Measurements from ENCODE around the gene SRGAP2C. TPM values are rescaled to one million over a fixed set of nuclear protein-coding genes. Genes with fewer than 3 reads are reported as not detected.
A peak's percentile ranks its signal among the peaks of the same experiment; 100 is the strongest.
"Not testable (repeated sequence)": the region's sequence is repeated elsewhere in the genome, so short reads cannot be mapped to it uniquely, and the experiment has no call there.

SRGAP2C gene
- total RNA-seq, 2 experiments from 2014 or later = 28.9 to 32.2 TPM

DNA sequence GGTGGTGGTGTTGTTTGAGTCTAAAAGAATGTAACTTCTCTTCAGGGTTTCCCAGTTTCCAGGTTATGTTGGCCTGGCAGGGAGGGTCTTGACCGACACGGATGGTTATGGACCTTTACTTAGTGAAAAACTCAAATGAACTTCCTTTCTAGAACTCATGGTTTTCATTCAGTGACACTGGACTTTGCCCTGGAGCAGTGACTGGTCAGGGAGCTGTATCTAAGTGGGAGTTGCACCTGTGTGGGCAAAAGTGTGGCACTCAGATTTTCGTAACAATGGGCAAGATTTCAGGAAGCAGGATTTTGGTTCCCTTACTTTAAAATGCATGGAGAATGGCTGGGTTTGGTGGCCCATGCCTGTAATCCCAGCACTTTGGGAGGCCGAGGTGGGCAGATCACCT is 67.9 kb downstream of the SRGAP2C start:
- CTCF ChIA-PET; H3K9me3 Mint-ChIP-seq (ENCODE audit: insufficient read depth); ATAC-seq; DNase-seq; H3K36me3 Mint-ChIP-seq (ENCODE audit: low read depth); H3K4me1 Mint-ChIP-seq (ENCODE audit: low read depth); H3K27me3 Mint-ChIP-seq (ENCODE audit: low read depth); H3K4me3 Mint-ChIP-seq; H3K27ac Mint-ChIP-seq; POLR2A ChIA-PET: not testable (repeated sequence)

DNA sequence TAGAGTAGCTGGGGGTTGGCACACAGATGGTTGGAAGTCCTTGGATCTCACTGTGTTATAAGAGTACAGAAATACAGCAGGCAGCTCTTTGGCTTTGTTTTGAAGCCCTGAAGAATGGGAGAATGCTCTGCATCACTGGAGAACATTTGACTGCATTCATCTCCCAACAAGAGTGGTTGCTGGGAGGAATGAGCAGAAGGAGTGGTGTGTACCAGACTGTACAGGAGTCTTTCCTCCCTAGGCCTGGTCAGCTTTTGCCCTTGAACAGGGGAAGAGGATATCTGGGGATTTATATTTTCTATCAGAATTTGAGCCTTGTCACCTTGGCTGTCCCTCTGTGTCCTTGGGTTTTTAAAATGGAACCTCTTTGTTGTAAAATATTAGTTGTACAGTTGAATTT is 69.8 kb downstream of the SRGAP2C start:
- H3K9me3 Mint-ChIP-seq (ENCODE audit: insufficient read depth); POLR2A ChIA-PET; H3K4me1 Mint-ChIP-seq (ENCODE audit: low read depth); DNase-seq; H3K27ac Mint-ChIP-seq; H3K27me3 Mint-ChIP-seq (ENCODE audit: low read depth); H3K4me3 Mint-ChIP-seq; CTCF ChIA-PET; ATAC-seq; H3K36me3 Mint-ChIP-seq (ENCODE audit: low read depth): not testable (repeated sequence)

DNA sequence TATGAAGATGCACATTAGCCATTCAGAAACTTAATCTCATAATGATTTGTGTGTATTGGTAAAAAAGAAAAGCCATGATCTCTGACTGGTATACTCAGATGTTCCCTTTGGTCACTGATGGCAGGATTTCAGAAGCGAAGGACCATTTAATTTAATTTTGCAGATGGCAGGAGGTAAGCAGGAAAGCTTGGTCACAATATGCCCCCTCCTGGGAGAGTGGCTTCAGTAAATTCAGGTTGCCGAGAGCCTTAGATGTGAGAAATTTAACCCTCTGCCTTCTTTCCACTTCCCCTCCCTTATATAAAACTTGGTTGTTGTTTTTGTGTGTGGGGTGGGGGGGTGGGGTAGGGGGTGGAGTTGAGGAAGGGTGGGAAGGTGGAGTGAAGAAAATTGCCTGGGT is 72.9 kb downstream of the SRGAP2C start:
- ATAC-seq; CTCF ChIA-PET; H3K9me3 Mint-ChIP-seq (ENCODE audit: insufficient read depth); DNase-seq; H3K27me3 Mint-ChIP-seq (ENCODE audit: low read depth); H3K36me3 Mint-ChIP-seq (ENCODE audit: low read depth); H3K27ac Mint-ChIP-seq; H3K4me3 Mint-ChIP-seq; POLR2A ChIA-PET; H3K4me1 Mint-ChIP-seq (ENCODE audit: low read depth): not testable (repeated sequence)

DNA sequence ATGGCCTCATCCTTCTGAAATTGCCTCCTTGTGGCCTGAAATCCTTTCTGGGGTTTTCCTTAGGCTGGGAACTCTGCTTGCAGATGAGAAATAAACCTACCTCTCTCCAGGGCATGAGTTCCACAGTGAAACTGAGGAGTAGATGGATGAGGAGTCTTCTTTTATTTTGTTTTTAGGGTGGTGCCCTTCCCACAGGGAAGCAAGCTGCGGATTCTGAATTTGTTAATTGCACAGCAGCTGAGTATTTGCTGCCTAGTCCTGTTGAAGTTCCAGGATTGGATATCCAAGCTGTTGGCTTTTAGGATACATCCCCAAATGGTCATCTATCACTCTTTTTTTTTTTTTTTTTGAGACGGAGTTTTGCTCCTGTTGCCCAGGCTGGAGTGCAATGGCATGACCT is 73.4 kb downstream of the SRGAP2C start:
- H3K4me3 Mint-ChIP-seq; ATAC-seq; CTCF ChIA-PET; H3K27me3 Mint-ChIP-seq (ENCODE audit: low read depth); POLR2A ChIA-PET; H3K4me1 Mint-ChIP-seq (ENCODE audit: low read depth); H3K27ac Mint-ChIP-seq; H3K9me3 Mint-ChIP-seq (ENCODE audit: insufficient read depth); H3K36me3 Mint-ChIP-seq (ENCODE audit: low read depth); DNase-seq: not testable (repeated sequence)

DNA sequence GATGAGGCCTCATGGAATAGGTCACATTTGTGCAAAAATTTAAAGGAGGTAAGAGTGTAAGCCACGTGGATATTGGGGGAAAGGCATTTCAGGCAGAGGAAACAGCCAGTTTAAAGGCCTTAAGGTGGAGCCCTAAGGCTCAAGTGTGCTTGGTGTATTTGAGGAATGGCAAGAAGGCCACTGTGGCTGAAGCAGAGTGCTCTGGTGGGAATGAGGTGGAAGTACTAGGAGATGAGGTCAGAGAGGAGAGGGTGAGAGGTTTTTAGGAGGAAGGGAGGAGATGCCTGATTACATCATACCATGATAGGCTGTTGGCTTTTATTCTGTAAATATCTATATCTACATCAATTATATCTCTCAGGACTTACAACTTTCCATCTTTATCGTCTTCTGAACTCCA is 75.4 kb downstream of the SRGAP2C start:
- H3K9me3 Mint-ChIP-seq (ENCODE audit: insufficient read depth); CTCF ChIA-PET; DNase-seq; H3K27ac Mint-ChIP-seq; H3K36me3 Mint-ChIP-seq (ENCODE audit: low read depth); H3K4me1 Mint-ChIP-seq (ENCODE audit: low read depth); POLR2A ChIA-PET; H3K4me3 Mint-ChIP-seq; H3K27me3 Mint-ChIP-seq (ENCODE audit: low read depth); ATAC-seq: not testable (repeated sequence)

DNA sequence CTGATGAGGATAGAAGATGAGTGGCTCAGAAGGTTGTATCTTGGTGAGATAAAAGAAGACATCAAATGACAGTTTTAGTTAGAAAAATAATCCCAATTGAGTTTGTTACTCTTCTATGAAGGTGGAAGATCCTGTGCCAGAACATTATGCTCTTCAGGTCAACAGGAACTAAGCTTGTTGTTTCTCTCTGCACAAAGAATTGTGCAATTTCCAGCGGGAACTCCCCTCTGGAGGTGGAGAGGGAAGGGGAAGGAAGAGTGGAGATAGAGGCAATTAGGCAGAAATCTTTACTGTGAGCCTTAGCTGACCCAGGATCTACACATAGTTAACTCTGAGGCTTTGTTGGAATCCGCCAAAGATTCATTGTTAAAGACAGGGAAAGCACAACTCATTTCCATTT is 77.4 kb downstream of the SRGAP2C start:
- H3K9me3 Mint-ChIP-seq (ENCODE audit: insufficient read depth); H3K27me3 Mint-ChIP-seq (ENCODE audit: low read depth); H3K36me3 Mint-ChIP-seq (ENCODE audit: low read depth); POLR2A ChIA-PET; ATAC-seq; H3K4me1 Mint-ChIP-seq (ENCODE audit: low read depth); CTCF ChIA-PET; DNase-seq; H3K4me3 Mint-ChIP-seq; H3K27ac Mint-ChIP-seq: not testable (repeated sequence)

DNA sequence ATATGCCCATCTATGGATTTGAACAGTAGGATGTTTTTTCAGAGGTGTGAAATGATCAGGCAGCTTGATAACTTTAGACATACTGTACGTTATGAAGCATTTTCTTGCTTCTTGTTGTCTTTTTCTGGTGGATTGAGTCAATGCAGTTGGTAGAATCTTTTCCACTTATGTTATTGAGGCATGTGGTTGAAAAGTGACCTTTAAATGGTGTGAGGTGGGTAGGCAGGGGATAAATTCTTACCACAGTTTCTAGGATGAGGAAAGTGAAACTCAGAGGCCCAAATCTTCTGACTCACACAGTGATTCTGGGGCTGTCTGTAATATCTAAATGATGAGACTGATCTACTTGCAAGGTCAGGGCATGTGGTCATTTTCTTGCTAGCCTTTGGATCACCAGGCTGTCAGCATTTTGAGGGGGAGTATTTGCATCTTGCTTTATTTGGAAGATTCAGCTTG is 79.0 kb downstream of the SRGAP2C start:
- ATAC-seq (peak; percentile 91), DNase-seq (peak; percentile 34)
- CTCF ChIA-PET; H3K4me3 Mint-ChIP-seq; H3K4me1 Mint-ChIP-seq (ENCODE audit: low read depth); H3K27me3 Mint-ChIP-seq (ENCODE audit: low read depth); H3K9me3 Mint-ChIP-seq (ENCODE audit: insufficient read depth); POLR2A ChIA-PET; H3K36me3 Mint-ChIP-seq (ENCODE audit: low read depth): not testable (repeated sequence)
- peak overlapping the region; percentile 39 for H3K27ac Mint-ChIP-seq

DNA sequence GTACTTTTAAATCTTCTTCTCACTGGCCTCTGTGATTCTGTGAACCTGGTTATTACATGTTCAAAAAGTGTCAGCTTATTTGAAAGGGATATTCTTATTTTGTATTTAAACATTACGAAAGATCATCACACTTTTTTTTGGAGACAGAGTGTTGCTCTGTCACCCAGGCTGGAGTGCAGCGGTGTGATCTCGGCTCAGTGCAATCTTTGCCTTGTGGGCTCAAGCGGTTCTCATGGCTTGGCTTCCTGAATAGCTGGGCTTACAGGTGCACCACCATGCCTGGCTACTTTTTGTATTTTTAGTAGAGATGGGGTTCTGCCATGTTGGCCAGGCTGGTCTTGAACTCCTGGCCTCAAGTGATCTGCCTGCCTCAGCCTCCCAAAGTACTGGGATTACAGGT is 82.3 kb downstream of the SRGAP2C start:
- ATAC-seq; H3K4me3 Mint-ChIP-seq; H3K27ac Mint-ChIP-seq; POLR2A ChIA-PET; H3K27me3 Mint-ChIP-seq (ENCODE audit: low read depth); CTCF ChIA-PET; H3K9me3 Mint-ChIP-seq (ENCODE audit: insufficient read depth); DNase-seq; H3K4me1 Mint-ChIP-seq (ENCODE audit: low read depth); H3K36me3 Mint-ChIP-seq (ENCODE audit: low read depth): not testable (repeated sequence)

DNA sequence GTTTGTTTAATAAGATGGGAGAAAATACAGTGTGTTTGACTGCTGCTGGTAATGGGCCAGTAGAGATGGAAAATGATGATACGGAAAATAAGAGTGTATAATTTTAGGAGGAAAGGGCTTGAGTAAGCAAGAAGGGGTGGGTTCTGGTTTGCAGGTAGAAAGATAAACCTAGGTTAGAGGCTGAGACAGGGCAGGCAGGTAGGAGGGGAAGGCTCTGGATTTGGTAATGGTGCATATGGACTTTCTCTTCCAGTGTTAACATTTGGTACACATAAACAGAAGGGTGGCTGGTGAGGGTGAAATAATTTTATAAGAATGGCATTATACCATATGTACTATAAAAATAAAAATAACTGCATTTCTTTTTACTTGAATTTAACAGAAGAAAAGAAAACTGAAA is 84.5 kb downstream of the SRGAP2C start:
- ATAC-seq = peak; percentile 38
- H3K9me3 Mint-ChIP-seq (ENCODE audit: insufficient read depth); H3K4me3 Mint-ChIP-seq; CTCF ChIA-PET; H3K27ac Mint-ChIP-seq; H3K36me3 Mint-ChIP-seq (ENCODE audit: low read depth); POLR2A ChIA-PET; H3K4me1 Mint-ChIP-seq (ENCODE audit: low read depth); DNase-seq; H3K27me3 Mint-ChIP-seq (ENCODE audit: low read depth): not testable (repeated sequence)

GRCh38 chr1:121269973-121270372 is 85.2 kb downstream of the SRGAP2C start:
- ATAC-seq = peak; percentile 93
- Mint-ChIP-seq H3K27ac (peak overlapping the region; percentile 90), H3K4me3 (peak overlapping the region; percentile 79)
- H3K4me1 Mint-ChIP-seq (ENCODE audit: low read depth); POLR2A ChIA-PET; DNase-seq; CTCF ChIA-PET; H3K27me3 Mint-ChIP-seq (ENCODE audit: low read depth); H3K9me3 Mint-ChIP-seq (ENCODE audit: insufficient read depth); H3K36me3 Mint-ChIP-seq (ENCODE audit: low read depth): not testable (repeated sequence)

DNA sequence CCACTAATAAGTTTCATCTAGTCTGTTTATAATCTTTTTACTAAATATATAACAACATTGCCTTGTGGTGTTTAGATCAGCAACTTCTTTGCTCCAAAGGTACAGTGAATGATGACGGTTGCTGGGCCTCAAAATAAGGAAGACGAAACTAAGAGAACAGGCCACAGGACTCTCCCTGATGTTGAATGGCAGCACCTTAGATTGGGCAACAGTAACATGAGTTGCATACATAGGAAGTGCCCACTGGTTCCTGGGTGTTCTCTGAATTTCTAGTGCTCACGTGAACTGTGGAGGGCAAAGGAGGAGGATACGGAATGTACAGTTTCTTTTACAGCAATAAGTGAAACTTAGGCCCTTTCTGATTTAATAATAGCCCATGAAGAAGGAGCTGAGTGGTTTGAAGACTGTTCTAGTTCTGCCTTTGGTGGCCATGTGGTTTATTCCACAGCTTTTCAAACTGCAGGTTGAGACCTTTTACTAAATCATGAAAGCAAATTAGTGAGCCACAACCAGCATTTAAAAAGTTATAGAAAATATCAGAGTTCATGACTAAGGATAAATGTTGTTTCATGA is 86.5 kb downstream of the SRGAP2C start:
- POLR2A ChIA-PET; H3K4me1 Mint-ChIP-seq (ENCODE audit: low read depth); ATAC-seq; H3K27me3 Mint-ChIP-seq (ENCODE audit: low read depth); H3K9me3 Mint-ChIP-seq (ENCODE audit: insufficient read depth); DNase-seq; CTCF ChIA-PET; H3K36me3 Mint-ChIP-seq (ENCODE audit: low read depth); H3K27ac Mint-ChIP-seq; H3K4me3 Mint-ChIP-seq: not testable (repeated sequence)

DNA sequence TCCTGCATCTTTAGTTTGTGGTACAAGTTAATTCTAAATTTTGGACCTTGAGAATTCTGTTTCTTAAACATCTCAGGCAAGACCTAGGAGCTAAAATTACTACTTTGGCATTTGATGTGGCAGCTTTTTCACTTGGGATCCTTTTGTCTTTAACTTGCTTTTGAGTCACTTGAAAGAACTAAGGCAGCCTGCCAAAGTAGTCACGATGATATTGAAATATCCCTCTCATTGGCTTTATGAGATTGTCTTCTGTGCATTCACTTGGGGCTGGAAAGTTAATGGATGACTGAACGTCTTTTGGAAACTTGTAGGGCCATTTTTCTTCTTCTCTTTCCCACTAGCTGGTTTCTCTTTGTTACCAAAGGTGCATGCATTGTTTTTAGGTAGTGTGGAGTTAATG is 90.7 kb downstream of the SRGAP2C start:
- H3K36me3 Mint-ChIP-seq (ENCODE audit: low read depth); ATAC-seq; H3K4me1 Mint-ChIP-seq (ENCODE audit: low read depth); H3K9me3 Mint-ChIP-seq (ENCODE audit: insufficient read depth); H3K27me3 Mint-ChIP-seq (ENCODE audit: low read depth); H3K27ac Mint-ChIP-seq; CTCF ChIA-PET; H3K4me3 Mint-ChIP-seq; DNase-seq; POLR2A ChIA-PET: not testable (repeated sequence)

GRCh38 chr1:121278202-121278601 is 93.4 kb downstream of the SRGAP2C start:
- H3K4me3 Mint-ChIP-seq; H3K27me3 Mint-ChIP-seq (ENCODE audit: low read depth); H3K36me3 Mint-ChIP-seq (ENCODE audit: low read depth); H3K27ac Mint-ChIP-seq; POLR2A ChIA-PET; CTCF ChIA-PET; ATAC-seq; DNase-seq; H3K4me1 Mint-ChIP-seq (ENCODE audit: low read depth); H3K9me3 Mint-ChIP-seq (ENCODE audit: insufficient read depth): not testable (repeated sequence)
